Glutamatergic neuron (in vitro differentiated cells): ENCODE measurements around the gene CEND1. TPM values are rescaled to one million over a fixed set of nuclear protein-coding genes. Genes with fewer than 3 reads are reported as not detected.
A peak's percentile ranks its signal among the peaks of the same experiment; 100 is the strongest.

ENCODE experiments used
- DNase-seq: peaks from one replicate; pipeline ENCODE4 v3.0.0; 2022
- H3K27ac Mint-ChIP-seq: one replicate; pipeline ENCODE4 v1.8.0; 2020; ENCODE audit warnings: mild to moderate bottlenecking, mixed read lengths, inconsistent platforms; ENCODE audit not compliant: unreplicated experiment
- H3K27me3 Mint-ChIP-seq: one replicate; pipeline ENCODE4 v1.8.0; 2020; ENCODE audit warnings: mild to moderate bottlenecking, moderate library complexity, mixed read lengths, inconsistent platforms; ENCODE audit not compliant: unreplicated experiment
- H3K36me3 Mint-ChIP-seq: one replicate; pipeline ENCODE4 v1.8.0; 2020; ENCODE audit warnings: mild to moderate bottlenecking, mixed read lengths, inconsistent platforms; ENCODE audit not compliant: unreplicated experiment
- H3K4me1 Mint-ChIP-seq: one replicate; pipeline ENCODE4 v1.8.0; 2020; ENCODE audit warnings: mild to moderate bottlenecking, low read depth, mixed read lengths, inconsistent platforms; ENCODE audit not compliant: unreplicated experiment
- H3K4me3 Mint-ChIP-seq: one replicate; pipeline ENCODE4 v1.8.0; 2020; ENCODE audit warnings: mild to moderate bottlenecking, mixed read lengths, inconsistent platforms; ENCODE audit not compliant: unreplicated experiment
- H3K9me3 Mint-ChIP-seq: one replicate; pipeline ENCODE4 v1.8.0; 2020; ENCODE audit warnings: mild to moderate bottlenecking, moderate library complexity, mixed read lengths, inconsistent platforms; ENCODE audit not compliant: unreplicated experiment
- CTCF ChIP-seq: fragments of 200-600 bp; sonication (generic); IDR thresholded peaks from one replicate; pipeline ENCODE4 v1.5.0; 2021; ENCODE audit not compliant: partially characterized antibody, unreplicated experiment
- total RNA-seq: library from RNA; stranded (reverse); fragmentation: NEBNext Ultra II Directional; extraction: Animal tissue kit (Norgen Biotek cat#: 25700); gene quantifications from one replicate; pipeline ENCODE4 v1.2.1, GENCODE V29; 2021; ENCODE audit not compliant: unreplicated experiment

CEND1 gene
- total RNA-seq, 1 donor from 2014 or later: 58.7 TPM

GRCh38 chr11:770642-771616 is 19.0 kb downstream of the CEND1 start:
- Mint-ChIP-seq H3K36me3 (no peaks in the 10 kb centered on the region), H3K4me1 (peaks cover 7% of the 10 kb centered on the region), H3K27ac (no peak overlapping the region), H3K4me3 (no peak overlapping the region), H3K27me3 (no peaks in the 10 kb centered on the region), H3K9me3 (peaks cover 3% of the 10 kb centered on the region)
- DNase-seq: no peak
- no peak for TF ChIP-seq CTCF

GRCh38 chr11:769887-770641 is 19.8 kb downstream of the CEND1 start:
- DNase-seq: no peak
- H3K36me3 Mint-ChIP-seq: no peaks in the 10 kb centered on the region
- no peak overlapping the region for H3K4me3 Mint-ChIP-seq
- peak overlapping the region; percentile 55 for H3K27ac Mint-ChIP-seq
- H3K4me1 Mint-ChIP-seq: peaks cover 3% of the 10 kb centered on the region
- H3K27me3 Mint-ChIP-seq: no peaks in the 10 kb centered on the region
- peaks cover 4% of the 10 kb centered on the region for H3K9me3 Mint-ChIP-seq
- no peak for TF ChIP-seq CTCF

GRCh38 chr11:767238-767637 is 22.7 kb downstream of the CEND1 start:
- DNase-seq: no peak
- Mint-ChIP-seq H3K4me3 (no peak overlapping the region), H3K4me1 (peaks cover 7% of the 10 kb centered on the region), H3K36me3 (peaks cover 3% of the 10 kb centered on the region), H3K27ac (no peak overlapping the region), H3K9me3 (peaks cover 12% of the 10 kb centered on the region), H3K27me3 (peaks cover 6% of the 10 kb centered on the region)
- TF ChIP-seq CTCF: no peak

GRCh38 chr11:766936-767210 is 23.0 kb downstream of the CEND1 start:
- peaks cover 9% of the 10 kb centered on the region for H3K4me1 Mint-ChIP-seq
- no peak overlapping the region for H3K4me3 Mint-ChIP-seq

More at GRCh38 chr11:766936-767210, 23.0 kb downstream of the CEND1 start:
- Mint-ChIP-seq H3K27ac (no peak overlapping the region), H3K27me3 (peaks cover 9% of the 10 kb centered on the region), H3K9me3 (peaks cover 15% of the 10 kb centered on the region), H3K36me3 (peaks cover 5% of the 10 kb centered on the region)
- DNase-seq: no peak
- TF ChIP-seq CTCF: no peak
